Neural progenitor cell (in vitro differentiated cells): ENCODE measurements around the gene SMARCAD1. TPM values are rescaled to one million over a fixed set of nuclear protein-coding genes. Genes with fewer than 3 reads are reported as not detected.

Experiments used
- DNase-seq: peaks from one replicate; pipeline ENCODE4 v3.0.0-alpha.2; 2016; ENCODE audit warnings: low spot score
- H2AFZ ChIP-seq: fragments of 200-600 bp; sonication (generic); replicated peaks from 2 replicates; pipeline ENCODE4 v1.6.1; 2016; ENCODE audit warnings: antibody characterized with exemption
- H3F3A ChIP-seq: fragments of 200-600 bp; sonication (generic); 2 replicates; pipeline ENCODE4 v1.6.1; 2016; ENCODE audit warnings: antibody characterized with exemption, low read depth
- H3K27ac ChIP-seq: fragments of 200-600 bp; sonication (generic); 2 replicates; pipeline ENCODE4 v1.5.1; 2016; ENCODE audit warnings: mild to moderate bottlenecking
- H3K27me3 ChIP-seq: fragments of 200-600 bp; sonication (generic); 2 replicates; pipeline ENCODE4 v1.6.1; 2016; ENCODE audit warnings: mild to moderate bottlenecking, moderate library complexity
- H3K36me3 ChIP-seq: fragments of 200-600 bp; sonication (generic); 2 replicates; pipeline ENCODE4 v1.5.1; 2016
- H3K4me1 ChIP-seq: fragments of 200-600 bp; sonication (generic); 2 replicates; pipeline ENCODE4 v1.6.1; 2016; ENCODE audit warnings: mixed run types
- H3K4me2 ChIP-seq: fragments of 200-600 bp; sonication (generic); 2 replicates; pipeline ENCODE4 v1.6.1; 2016
- H3K4me3 ChIP-seq: fragments of 200-600 bp; sonication (generic); 2 replicates; pipeline ENCODE4 v1.5.1; 2016
- H3K79me2 ChIP-seq: fragments of 200-600 bp; sonication (generic); 2 replicates; pipeline ENCODE4 v1.6.1; 2016; ENCODE audit warnings: low read depth
- H3K9ac ChIP-seq: fragments of 200-600 bp; sonication (generic); 2 replicates; pipeline ENCODE4 v1.6.1; 2016
- H3K9me3 ChIP-seq: fragments of 200-600 bp; sonication (generic); 2 replicates; pipeline ENCODE4 v1.5.1; 2016; ENCODE audit warnings: low read depth
- H4K20me1 ChIP-seq: fragments of 200-600 bp; sonication (generic); 2 replicates; pipeline ENCODE4 v1.6.1; 2016; ENCODE audit warnings: low read depth
- H3K27ac Mint-ChIP-seq: 3 replicates; pipeline ENCODE4 v1.8.0; 2021; ENCODE audit warnings: mixed read lengths
- H3K27me3 Mint-ChIP-seq: 2 replicates; pipeline ENCODE4 v1.8.0; 2022; ENCODE audit warnings: low read depth, mild to moderate bottlenecking, inconsistent platforms, moderate library complexity, mixed read lengths; ENCODE audit not compliant: insufficient read depth
- H3K36me3 Mint-ChIP-seq: 3 replicates; pipeline ENCODE4 v1.8.0; 2021; ENCODE audit warnings: mixed read lengths
- H3K4me1 Mint-ChIP-seq: 3 replicates; pipeline ENCODE4 v1.8.0; 2021; ENCODE audit warnings: mixed read lengths
- H3K4me3 Mint-ChIP-seq: 3 replicates; pipeline ENCODE4 v1.8.0; 2021; ENCODE audit warnings: mild to moderate bottlenecking, moderate library complexity, mixed read lengths
- H3K9me3 Mint-ChIP-seq: 3 replicates; pipeline ENCODE4 v1.8.0; 2020; ENCODE audit warnings: mixed read lengths
- CTCF ChIP-seq: fragments of 200-600 bp; sonication (generic); IDR thresholded peaks from 2 replicates; pipeline ENCODE4 v1.5.1; 2017; ENCODE audit warnings: antibody characterized with exemption, mild to moderate bottlenecking
- EZH2 ChIP-seq: fragments of 200-600 bp; sonication (generic); IDR thresholded peaks from 2 replicates; pipeline ENCODE4 v1.6.1; 2017; ENCODE audit warnings: antibody characterized with exemption, mild to moderate bottlenecking, moderate library complexity
- EZH2phosphoT487 ChIP-seq: fragments of 200-600 bp; sonication (generic); IDR thresholded peaks from 2 replicates; pipeline ENCODE4 v1.6.1; 2017; ENCODE audit warnings: antibody characterized with exemption
- total RNA-seq: library from RNA; depleted of rRNA; stranded (reverse); fragments of >200 nt; gene quantifications from 2 replicates; pipeline ENCODE4 v1.2.3, GENCODE V29; 2015; ENCODE audit warnings: low replicate concordance

The SMARCAD1 gene
- total RNA-seq, 1 donor from 2014 or later = 115 TPM

- H2AFZ ChIP-seq = no peak overlapping the region
- Mint-ChIP-seq H3K9me3 (no peaks in the 10 kb centered on the region), H3K4me3 (no peak overlapping the region), H3K27me3 (no peaks in the 10 kb centered on the region), H3K27ac (no peak overlapping the region), H3K4me1 (no peaks in the 10 kb centered on the region), H3K36me3 (peaks cover 63% of the 10 kb centered on the region)
- no peak overlapping the region for H3K4me2 ChIP-seq
- peaks cover 22% of the 10 kb centered on the region for H4K20me1 ChIP-seq
- H3K4me3 ChIP-seq = no peak overlapping the region
- peaks cover 100% of the 10 kb centered on the region for H3K79me2 ChIP-seq
- peaks cover 49% of the 10 kb centered on the region for H3K36me3 ChIP-seq
- no peaks in the 10 kb centered on the region for H3K9me3 ChIP-seq
- H3K27ac ChIP-seq = no peak overlapping the region
- DNase-seq = no peak
- H3F3A ChIP-seq = no peaks in the 10 kb centered on the region
- no peaks in the 10 kb centered on the region for H3K27me3 ChIP-seq
- no peak overlapping the region for H3K9ac ChIP-seq
- H3K4me1 ChIP-seq = no peaks in the 10 kb centered on the region
- TF ChIP-seq EZH2phosphoT487 (no peak), EZH2 (no peak), CTCF (no peak)
These were observed 8.7 kb downstream of the SMARCAD1 start for GRCh38 chr4:94216394-94216793.

- H3F3A ChIP-seq = no peaks in the 10 kb centered on the region
- Mint-ChIP-seq H3K27ac (no peak overlapping the region), H3K4me1 (no peaks in the 10 kb centered on the region), H3K36me3 (peaks cover 49% of the 10 kb centered on the region), H3K4me3 (no peak overlapping the region), H3K27me3 (no peaks in the 10 kb centered on the region), H3K9me3 (no peaks in the 10 kb centered on the region)
- no peak overlapping the region for H3K27ac ChIP-seq
- no peak overlapping the region for H3K4me3 ChIP-seq
- no peak overlapping the region for H2AFZ ChIP-seq
- no peak overlapping the region for H3K9ac ChIP-seq
- H3K4me1 ChIP-seq = no peaks in the 10 kb centered on the region
- H3K9me3 ChIP-seq = no peaks in the 10 kb centered on the region
- H3K36me3 ChIP-seq = peaks cover 42% of the 10 kb centered on the region
- no peak for DNase-seq
- peaks cover 27% of the 10 kb centered on the region for H4K20me1 ChIP-seq
- H3K27me3 ChIP-seq = no peaks in the 10 kb centered on the region
- peaks cover 100% of the 10 kb centered on the region for H3K79me2 ChIP-seq
- H3K4me2 ChIP-seq = no peak overlapping the region
- TF ChIP-seq EZH2phosphoT487 (no peak), CTCF (no peak), EZH2 (no peak)
These were observed 11.7 kb downstream of the SMARCAD1 start for GRCh38 chr4:94219402-94219801.

GRCh38 chr4:94221916-94222315 is 14.3 kb downstream of the SMARCAD1 start:
- Mint-ChIP-seq H3K27me3 (no peaks in the 10 kb centered on the region), H3K36me3 (peaks cover 33% of the 10 kb centered on the region), H3K9me3 (no peaks in the 10 kb centered on the region), H3K27ac (no peak overlapping the region), H3K4me1 (no peaks in the 10 kb centered on the region), H3K4me3 (no peak overlapping the region)
- Histone ChIP-seq H3F3A (no peaks in the 10 kb centered on the region), H3K27ac (no peak overlapping the region), H3K4me3 (no peak overlapping the region), H2AFZ (no peak overlapping the region), H3K9me3 (no peaks in the 10 kb centered on the region), H3K36me3 (peaks cover 26% of the 10 kb centered on the region), H3K27me3 (no peaks in the 10 kb centered on the region), H4K20me1 (peaks cover 38% of the 10 kb centered on the region), H3K79me2 (peaks cover 100% of the 10 kb centered on the region), H3K4me1 (no peaks in the 10 kb centered on the region), H3K4me2 (no peak overlapping the region), H3K9ac (no peak overlapping the region)
- TF ChIP-seq CTCF (no peak), EZH2 (no peak), EZH2phosphoT487 (no peak)
- DNase-seq = no peak
